Measurements from ENCODE around the gene TCF3.

DNA sequence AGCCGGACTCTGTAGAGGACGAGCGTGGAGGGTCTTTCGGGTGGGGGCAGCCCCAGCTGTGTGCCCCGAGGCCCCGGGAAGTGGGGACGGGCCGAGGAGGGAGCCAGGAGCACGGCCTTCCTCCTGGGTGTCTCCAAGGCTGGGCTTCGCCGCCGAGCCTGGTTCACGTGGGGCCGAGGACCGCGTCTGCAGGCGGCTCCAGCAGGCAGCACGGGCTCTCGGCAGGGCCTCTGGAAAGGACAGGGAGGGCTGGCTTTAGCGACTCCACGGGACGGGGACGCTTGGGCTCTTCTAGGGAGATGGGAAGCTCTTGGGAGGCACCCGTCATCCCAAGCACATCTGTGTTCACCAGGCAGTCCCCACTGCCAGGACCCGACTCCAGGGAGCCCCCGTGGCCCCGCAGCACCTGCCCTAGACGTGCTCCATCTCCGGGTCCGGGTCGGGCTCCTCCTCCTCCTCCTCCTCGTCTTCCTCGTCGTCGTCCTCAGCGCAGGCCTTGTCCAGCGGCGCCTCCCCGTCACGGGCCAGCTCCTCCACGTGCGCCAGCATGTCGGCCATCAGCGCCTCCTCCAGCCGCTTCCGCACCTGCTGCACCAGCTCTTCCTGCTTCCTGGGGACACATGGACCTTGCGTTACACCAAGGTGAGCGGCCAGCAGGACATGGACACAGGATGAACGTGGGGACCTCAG lies 74.3 kb downstream of the TCF3 start:
- TF ChIP-seq GATA2 (IDR thresholded peaks at IDR 0.05; ENCODE audit: low read depth, low read length), result no peak
- TF ChIP-seq GATA3 (IDR thresholded peaks at IDR 0.05; ENCODE audit: low read depth, low read length), result no peak

Data from SH-SY5Y (cell line).